Measurements from ENCODE around the gene RBMX.

DNA sequence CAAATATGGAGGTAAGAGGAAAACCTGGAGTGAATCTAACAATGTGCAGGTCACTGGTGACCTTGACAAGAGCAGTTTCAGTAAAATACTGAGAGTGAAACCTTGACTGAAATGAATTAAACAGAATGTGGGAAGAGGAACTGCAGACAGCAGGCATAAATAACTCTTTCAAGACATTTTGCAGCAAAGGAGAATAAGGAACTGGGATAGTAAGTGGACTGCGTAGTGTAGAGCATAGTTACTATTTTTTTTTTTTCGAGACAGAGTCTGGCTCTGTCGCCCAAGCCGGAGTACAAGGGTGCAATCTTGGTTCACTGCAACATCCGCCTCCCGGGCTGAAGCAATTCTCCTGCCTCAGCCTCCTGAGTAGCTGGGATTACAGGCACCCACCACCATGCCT is 24.0 kb downstream of the RBMX start:
- TF ChIP-seq CTCF (IDR thresholded peaks at IDR 0.05; ENCODE audit: extremely low read depth in 1 of 2, insufficient read depth in 1 of 2, low read depth in 1 of 2, low read length in 2 of 2) = no peak
- TF ChIP-seq EZH2 (IDR thresholded peaks at IDR 0.05; ENCODE audit: borderline replicate concordance, low read depth, low read length, severe bottlenecking) = no peak
- no peak for TF ChIP-seq POLR2AphosphoS5 (IDR thresholded peaks at IDR 0.05; ENCODE audit: insufficient read depth, low read depth, low read length)
- TF ChIP-seq, protein P1, sequence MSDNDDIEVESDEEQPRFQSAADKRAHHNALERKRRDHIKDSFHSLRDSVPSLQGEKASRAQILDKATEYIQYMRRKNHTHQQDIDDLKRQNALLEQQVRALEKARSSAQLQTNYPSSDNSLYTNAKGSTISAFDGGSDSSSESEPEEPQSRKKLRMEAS (IDR thresholded peaks at IDR 0.05; ENCODE audit: insufficient read depth, insufficient read length) = no peak

All from endothelial cell of umbilical vein (primary cell).